NCI-H146 (cell line): Measurements from ENCODE around the gene PCDHGA1.
"Not testable (repeated sequence)": the region's sequence is repeated elsewhere in the genome, so short reads cannot be mapped to it uniquely, and the experiment has no call there.

Experiments
- DNase-seq: peaks from one replicate; lab custom pipeline; 2025; lab: John Stamatoyannopoulos, UW

PCDHGA1 gene

DNA sequence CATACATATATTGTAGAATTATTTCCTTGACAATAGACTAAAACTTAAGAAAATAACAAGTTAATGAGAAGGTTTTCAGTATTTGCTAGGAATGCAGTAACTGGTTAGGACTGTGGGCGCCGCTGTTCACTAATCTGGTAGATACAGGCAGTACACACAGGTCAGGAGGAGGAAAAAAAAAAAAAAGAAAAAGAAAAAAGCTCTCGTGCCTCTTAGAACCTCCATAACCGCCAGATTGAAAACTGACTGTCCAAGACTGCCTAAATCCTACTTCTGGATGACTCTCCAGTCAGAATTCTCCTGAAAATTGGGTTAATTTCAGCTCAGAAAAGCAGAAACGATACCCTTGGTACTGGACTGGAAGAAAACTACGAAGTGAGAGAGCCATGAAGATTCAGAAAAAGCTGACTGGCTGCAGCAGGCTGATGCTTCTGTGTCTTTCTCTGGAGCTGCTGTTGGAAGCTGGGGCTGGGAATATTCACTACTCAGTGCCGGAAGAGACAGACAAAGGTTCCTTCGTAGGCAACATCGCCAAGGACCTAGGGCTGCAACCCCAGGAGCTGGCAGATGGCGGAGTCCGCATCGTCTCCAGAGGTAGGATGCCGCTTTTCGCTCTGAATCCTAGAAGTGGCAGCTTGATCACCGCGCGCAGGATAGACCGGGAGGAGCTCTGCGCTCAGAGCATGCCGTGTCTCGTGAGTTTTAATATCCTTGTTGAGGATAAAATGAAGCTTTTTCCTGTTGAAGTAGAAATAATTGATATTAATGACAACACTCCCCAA is at the start of gene PCDHGA1:
PCDHGA1 (plus strand) TSS at position 216 of the 782 bp plus-strand sequence.
- no peak for DNase-seq

DNA sequence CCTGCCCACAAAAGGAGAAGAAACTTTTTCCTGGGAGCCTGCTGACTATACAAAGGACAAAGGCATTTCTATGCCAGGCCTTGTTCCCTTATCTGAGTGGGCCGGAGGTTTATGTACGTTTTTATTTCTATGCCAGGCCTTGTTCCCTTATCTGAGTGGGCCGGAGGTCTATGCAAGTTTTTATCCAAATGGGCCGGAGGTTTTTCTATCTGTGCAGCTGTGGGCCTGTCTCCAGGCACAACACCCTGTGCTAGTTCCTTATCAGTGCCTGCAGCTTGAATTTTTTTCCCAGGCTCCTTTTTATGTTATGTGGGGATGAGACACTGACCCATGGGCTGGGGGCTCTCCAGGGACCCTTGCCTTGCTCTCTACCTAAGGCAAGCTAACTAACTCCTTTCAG is 31.9 kb upstream of the PCDHGA1 start:
- no peak for DNase-seq

DNA sequence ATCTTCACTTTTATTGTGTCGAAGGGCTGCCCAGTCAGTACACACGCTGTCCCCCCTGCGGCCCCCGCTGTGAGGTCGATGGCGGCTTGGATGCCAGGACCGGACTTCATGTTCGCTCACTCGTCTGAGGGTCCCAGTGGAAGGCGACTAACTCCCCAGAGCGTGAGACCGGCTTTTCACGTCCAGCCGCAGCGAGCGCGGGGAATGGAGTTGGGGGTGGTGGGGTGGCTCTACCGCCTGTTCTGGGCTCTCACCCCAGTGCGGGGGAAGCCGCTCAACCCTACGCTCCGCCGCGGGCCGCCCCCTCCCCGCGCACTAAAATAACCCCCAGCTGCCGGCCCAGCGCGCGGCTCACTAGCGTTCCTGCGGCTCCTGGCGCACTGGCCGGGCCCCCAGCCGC is 26.6 kb upstream of the PCDHGA1 start, which contains the start of gene SLC25A2:
SLC25A2 (minus strand) TSS at position 294 of the 400 bp plus-strand sequence; CDS start at position 110, 184 bp downstream.
- DNase-seq, result no peak

DNA sequence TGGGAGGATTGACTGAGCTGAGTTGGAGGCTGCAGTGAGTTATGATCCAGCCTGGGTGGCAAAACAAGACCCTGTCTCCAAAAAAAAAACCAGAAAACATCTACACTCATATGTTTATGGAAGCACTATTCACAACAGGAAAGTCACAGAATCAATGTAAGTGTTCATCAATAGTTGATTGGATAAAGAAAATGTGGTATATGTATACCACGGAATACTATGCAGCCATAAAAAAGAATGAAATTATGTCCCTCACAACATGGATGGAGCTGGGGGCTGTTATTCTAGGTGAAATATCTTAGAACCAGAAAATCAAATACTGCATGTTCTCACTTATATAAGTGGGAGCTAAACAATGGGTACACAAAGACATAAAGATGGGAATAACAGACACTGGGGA is 23.7 kb upstream of the PCDHGA1 start:
- no peak for DNase-seq

DNA sequence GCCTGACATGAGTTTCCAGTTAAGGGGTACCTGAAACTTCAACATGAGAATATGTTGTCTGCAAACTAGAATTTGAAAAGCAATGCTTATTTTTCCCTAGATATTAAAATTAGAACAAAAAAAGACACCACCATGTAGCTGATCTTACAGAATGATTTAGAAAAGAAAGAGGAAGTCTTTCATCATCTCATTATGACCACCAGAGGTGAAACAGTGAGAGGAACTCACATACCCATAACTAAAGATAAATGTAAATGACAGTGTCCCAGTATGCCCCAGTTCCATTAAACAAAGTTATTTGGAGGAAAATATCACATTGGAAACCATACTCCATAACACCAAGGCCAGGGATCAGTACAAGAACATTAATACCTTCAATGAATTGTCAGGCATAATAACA is 16.6 kb upstream of the PCDHGA1 start:
- no peak for DNase-seq

DNA sequence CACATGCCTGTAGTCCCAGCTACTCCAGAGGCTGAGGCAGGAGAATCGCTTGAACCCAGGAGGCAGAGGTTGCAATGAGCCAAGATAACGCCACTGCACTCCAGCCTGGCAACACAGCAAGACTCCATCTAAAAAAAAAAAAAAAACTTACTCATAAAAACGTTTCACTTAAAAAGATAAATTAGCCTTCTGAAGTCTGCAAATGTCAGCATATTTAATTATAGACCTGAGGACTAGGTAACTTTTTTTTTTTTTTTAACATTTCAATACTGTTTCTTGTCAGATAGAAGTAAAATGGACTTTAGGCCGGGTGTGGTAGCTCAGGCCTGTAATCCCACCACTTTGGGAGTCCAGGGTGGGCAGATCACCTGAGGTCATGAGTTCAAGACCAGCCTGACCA is 13.4 kb upstream of the PCDHGA1 start:
- DNase-seq, result not testable (repeated sequence)

DNA sequence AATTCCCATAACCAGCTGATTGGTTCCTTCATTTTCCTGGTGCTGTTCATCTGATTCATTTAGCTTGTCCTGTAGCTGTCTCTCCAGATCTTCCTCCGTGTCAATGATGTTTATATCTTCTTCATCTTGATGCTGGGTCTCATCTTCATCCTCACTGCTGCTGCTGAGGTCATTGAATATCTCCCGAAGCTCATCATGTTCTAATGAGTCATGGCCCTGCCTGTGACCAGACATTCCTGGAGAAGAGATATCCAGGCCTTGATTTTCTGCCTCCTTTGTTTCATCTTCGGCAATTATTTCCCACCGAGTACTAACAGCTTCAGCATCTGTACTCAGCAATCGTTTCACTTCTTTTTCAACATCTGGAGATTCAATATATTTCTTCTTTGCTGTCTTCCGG is 11.1 kb upstream of the PCDHGA1 start:
- no peak for DNase-seq

DNA sequence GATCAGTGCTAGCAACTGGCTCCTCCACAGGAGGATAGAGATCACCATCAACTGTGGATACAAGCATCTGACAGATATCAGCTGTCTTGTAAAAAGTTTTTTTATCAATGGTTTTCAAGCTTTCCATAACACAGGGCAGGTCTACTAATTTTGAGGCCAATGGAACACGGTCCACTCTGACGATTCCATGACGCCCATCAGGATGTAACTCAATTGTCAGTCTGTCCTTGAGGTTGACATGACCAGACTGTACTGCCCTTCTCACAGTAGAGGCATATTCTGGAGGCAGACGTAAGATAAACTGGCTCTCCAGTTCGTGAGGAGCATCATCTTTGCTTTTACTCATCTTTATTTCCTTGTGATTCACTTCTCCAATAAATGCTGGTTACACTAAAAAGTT is 10.6 kb upstream of the PCDHGA1 start:
- DNase-seq, result no peak

DNA sequence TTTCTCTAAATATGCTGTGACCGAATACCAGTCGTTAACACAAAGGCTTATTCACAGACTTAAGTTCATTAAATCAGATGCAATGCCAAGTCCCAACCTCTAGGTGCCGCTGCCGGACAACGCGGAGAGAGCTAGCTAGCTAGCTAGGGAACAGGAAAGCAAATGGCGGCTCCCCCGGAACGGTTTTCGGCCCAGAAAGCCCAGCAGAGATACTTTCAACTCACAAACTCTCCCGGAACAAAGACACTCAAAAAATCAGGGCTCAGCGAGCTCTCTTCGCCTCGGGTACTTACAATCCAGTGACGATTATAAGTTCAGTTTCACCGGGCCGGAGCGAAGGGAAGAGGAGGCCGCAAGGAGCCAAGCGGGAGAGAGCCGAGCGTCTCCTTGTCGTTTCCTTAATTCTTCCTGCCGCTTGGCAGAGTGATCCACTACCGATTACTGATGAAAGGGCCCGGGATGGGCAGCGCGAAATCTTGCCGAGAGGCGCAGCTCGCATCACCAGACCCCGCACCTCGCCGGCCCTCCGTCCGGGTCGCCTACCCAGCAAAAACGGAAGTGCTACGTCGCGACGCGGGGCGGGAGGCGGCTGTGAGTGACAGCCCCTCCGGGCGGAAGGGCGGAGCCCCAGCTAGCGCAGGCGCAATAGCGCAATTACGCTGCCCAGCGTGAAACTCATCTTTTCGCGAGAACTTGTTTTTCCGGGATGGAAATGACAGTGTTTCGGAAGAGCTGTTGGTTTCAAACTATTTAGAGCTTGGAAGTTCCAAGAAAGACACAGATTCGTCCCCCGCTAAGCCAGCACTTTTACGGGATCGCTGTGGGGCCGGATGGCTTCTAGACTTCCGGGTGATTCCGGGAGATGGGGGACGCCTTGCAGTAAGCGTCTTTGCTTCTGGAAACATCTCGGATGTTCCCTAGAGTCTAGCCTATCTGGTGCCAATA is 9.8 kb upstream of the PCDHGA1 start, which contains the start of gene TAF7:
TAF7 (minus strand) TSS at position 560 of the 945 bp plus-strand sequence. CDS start 740 bp downstream, outside the sequence.
- DNase-seq, result peak; percentile 85

DNA sequence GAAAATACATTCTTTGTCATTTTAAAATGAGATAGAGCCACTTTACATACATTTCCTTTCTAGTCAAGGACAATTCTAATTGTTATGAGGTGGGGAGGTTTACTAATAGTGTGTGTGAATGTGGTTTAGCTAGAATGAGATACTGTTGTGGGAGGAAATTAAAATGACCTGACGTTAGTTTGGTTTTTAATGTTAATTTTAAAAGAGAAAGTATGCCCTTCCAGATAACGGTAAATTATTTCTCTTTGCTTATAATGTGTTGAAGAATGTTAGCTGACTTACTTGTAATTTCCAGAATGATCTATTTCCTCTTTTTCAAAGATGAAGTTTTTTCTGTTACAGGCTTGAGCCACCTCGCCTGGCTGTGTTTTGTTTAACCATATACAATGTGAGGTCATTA is 8.1 kb upstream of the PCDHGA1 start:
- no peak for DNase-seq

DNA sequence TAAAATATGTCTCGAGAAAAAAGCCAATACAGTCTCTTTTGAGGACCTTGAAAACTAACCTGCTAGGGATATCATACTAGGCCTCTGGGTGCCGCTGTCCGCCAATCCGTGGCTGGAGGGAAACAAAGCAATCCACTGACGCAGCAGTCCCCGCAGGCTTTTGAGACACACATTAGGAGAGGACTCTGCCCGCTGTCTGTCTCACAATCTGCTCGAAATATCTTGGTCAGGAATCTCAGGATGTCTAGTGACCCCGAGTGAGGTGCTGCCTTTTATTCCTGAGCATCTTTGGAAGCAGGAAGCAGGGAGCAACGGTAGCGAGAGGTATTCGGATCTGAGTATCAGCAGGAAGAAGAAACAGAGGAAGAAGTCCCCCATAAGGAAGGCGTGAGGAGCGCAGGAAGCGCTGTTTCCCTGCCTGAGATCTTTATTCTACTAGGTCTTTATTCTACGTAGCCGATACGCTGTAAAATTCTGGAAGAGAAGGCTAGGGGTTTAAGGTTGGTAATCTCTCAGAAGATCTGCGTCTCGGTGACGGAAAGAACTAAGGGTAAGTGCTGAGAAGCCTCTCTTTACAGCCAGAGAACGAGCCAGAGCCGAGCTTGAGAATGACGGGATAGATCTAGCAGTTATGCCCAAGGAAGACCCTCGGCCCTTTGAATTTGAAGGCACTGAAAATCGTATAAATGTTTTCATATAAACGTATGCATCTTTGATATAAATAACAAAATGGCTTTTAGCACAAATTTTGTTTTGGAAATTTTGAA is 4.0 kb upstream of the PCDHGA1 start:
- peak; percentile 81 for DNase-seq

DNA sequence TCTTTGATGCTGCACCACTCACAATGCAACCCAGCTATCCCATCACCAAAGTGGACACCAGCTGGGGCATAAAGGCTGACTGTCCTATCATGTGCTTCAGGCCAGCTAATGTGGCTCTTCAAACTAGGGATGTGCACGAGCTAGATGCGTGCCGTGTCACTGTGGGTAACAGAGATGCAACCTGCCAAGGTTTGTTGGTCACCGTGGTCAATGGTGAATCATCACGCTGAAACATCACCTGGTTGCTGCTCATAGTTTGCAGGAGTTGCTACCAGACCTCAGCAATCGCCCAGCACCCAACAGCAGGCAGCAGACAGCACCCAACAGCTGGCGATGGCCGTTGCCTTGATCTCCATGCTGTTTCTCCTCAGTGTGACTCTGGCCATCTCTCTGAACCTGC is 2.1 kb upstream of the PCDHGA1 start:
- DNase-seq, result no peak

DNA sequence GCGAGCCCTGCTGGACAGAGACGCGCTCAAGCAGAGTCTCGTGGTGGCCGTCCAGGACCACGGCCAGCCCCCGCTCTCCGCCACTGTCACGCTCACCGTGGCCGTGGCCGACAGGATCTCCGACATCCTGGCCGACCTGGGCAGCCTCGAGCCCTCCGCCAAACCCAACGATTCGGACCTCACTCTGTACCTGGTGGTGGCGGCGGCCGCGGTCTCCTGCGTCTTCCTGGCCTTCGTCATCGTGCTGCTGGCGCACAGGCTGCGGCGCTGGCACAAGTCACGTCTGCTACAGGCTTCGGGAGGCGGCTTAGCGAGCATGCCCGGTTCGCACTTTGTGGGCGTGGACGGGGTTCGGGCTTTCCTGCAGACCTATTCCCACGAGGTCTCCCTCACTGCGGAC is 2.3 kb downstream of the PCDHGA1 start:
- DNase-seq, result not testable (repeated sequence)

DNA sequence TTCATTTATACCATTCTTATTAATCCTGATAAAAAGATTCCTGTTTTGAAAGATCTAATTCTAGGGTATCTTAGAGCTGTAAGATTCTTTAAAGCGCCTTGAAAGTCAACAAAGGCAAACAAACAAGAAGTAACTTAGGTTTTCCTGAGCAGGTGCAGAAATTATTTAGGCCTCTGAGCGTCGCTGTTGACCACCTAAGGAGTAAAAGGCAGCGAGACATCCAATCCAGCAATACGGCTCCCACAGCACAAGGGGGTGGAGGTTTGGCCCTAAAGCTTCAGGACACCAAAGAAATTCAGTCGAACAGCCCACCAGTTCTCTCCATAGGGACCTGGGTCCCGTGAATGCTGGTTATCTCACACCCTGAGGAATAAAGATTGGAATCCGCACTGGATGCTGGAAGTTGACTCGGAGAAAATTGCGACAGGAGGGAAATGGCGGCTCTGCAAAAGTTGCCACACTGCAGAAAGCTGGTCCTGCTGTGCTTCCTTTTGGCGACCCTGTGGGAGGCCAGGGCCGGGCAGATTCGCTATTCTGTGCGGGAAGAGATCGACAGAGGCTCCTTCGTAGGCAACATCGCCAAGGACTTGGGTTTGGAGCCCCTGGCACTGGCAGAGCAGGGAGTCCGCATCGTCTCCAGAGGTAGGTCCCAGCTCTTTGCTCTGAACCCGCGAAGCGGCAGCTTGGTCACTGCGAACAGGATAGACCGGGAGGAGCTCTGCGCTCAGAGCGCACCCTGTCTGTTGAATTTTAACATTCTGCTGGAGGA is 8.4 kb downstream of the PCDHGA1 start, which contains the start of gene PCDHGA2:
PCDHGA2 (plus strand) TSS at position 223 of the 769 bp plus-strand sequence.
- no peak for DNase-seq

DNA sequence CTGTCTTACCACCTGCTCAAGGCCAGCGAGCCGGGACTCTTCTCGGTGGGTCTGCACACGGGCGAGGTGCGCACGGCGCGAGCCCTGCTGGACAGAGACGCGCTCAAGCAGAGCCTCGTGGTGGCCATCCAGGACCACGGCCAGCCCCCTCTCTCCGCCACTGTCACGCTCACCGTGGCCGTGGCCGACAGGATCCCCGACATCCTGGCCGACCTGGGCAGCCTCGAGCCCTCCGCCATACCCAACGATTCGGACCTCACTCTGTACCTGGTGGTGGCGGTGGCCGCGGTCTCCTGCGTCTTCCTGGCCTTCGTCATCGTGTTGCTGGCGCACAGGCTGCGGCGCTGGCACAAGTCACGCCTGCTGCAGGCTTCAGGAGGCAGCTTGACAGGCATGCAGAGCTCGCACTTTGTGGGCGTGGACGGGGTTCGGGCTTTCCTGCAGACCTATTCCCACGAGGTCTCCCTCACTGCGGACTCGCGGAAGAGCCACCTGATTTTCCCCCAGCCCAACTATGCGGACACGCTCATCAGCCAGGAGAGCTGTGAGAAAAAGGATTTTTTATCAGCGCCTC is 10.6 kb downstream of the PCDHGA1 start:
- DNase-seq, result not testable (repeated sequence)

DNA sequence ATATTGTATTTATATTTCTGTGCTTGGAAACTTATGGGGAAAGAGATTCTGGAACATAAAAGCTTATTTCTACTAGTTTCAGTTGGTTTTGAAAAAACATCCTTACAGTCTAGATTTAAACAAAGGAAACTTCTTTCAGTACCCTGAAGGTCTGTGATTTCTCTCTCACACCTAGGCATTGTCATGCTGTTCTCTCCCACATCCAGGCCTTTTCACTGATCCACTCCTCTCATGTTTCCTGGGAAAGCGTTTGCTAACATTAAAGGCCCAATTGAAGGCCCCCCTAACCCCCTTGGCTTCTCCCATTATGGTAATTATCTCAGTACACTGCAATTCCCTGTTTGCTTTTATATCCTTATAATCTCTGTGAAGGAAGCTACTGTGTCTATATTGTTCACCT is 12.5 kb downstream of the PCDHGA1 start:
- no peak for DNase-seq

DNA sequence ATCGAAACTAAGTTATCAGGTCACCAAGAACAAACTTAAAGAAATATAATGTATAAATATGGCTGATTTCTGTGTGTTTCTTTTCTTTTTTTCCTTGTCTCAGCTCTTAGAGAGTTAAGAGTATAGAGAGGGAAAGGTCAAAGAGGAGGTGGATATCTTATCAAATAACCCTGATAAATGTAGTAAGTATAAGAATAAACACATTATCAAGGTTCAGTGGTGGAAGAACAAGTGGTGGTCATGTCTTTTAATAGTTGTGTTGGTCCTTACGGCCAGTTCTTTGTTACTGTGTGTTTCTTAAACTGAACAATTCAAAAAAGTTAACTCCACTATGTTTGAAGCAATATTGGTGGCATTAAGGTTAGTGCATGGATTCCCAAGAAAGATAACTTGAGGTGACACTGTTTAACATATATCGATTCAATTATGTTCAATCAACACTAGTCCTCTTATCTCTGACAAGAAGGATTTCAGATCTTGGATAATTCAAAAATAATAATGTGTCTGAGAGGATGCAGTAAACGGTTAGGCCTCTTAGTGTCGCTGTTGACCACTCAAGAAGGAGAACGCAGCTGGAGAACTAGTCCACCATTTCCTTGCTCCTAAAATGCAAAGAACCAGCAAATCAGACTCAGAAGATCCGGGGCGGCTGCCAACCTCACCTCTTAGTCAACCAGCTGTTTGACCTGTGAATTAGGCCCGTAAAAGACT is 13.1 kb downstream of the PCDHGA1 start, which contains the start of gene PCDHGA3:
PCDHGA3 (plus strand) TSS at position 588 of the 711 bp plus-strand sequence. CDS start 205 bp downstream, outside the sequence.
- no peak for DNase-seq

DNA sequence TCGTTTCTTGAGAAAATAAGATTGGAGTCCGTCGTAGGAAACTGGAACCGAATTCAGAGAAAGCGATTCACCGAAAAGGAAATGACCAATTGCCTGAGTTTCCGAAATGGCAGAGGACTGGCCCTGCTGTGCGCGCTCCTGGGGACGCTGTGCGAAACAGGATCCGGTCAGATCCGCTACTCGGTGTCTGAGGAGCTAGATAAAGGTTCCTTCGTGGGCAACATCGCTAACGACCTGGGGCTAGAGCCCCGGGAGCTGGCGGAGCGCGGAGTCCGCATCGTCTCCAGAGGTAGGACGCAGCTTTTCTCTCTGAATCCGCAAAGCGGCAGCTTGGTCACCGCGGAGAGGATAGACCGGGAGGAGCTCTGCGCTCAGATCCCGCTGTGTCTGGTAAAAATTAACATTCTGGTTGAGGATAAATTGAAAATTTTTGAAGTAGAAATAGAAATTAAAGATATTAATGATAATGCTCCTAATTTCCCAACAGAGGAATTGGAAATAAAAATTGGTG is 13.7 kb downstream of the PCDHGA1 start:
- DNase-seq, result no peak

DNA sequence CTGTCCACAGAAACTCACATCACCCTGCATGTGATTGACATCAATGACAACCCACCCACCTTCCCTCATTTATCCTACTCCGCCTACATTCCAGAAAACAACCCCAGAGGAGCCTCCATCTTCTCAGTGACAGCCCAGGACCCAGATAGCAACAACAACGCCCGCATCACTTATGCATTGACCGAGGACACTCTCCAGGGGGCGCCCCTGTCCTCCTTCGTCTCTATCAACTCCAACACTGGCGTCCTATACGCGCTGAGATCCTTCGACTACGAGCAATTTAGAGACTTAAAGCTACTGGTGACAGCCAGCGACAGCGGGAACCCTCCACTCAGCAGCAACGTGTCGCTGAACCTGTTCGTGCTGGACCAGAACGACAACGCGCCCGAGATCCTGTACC is 15.0 kb downstream of the PCDHGA1 start:
- no peak for DNase-seq

DNA sequence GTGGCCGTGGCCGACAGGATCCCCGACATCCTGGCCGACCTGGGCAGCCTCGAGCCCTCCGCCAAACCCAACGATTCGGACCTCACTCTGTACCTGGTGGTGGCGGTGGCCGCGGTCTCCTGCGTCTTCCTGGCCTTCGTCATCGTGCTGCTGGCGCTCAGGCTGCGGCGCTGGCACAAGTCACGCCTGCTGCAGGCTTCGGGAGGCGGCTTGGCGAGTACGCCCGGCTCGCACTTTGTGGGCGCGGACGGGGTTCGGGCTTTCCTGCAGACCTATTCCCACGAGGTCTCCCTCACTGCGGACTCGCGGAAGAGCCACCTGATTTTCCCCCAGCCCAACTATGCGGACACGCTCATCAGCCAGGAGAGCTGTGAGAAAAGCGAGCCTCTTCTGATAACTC is 15.7 kb downstream of the PCDHGA1 start:
- DNase-seq, result not testable (repeated sequence)
